WTC11 (cell line): ENCODE data around the gene FTCDNL1.

Experiments used
- CREM ChIP-seq: sonication (generic); formaldehyde crosslinking; IDR thresholded peaks from 2 replicates; pipeline ENCODE4 v1.8.1; 2022; ENCODE audit warnings: mild to moderate bottlenecking, missing genetic modification reagents, moderate library complexity
- JUN ChIP-seq: sonication (generic); formaldehyde crosslinking; IDR thresholded peaks from 2 replicates; pipeline ENCODE4 v1.8.0; 2023; ENCODE audit warnings: mild to moderate bottlenecking, missing genetic modification reagents
- NR2C2 ChIP-seq: sonication (generic); formaldehyde crosslinking; IDR thresholded peaks from 2 replicates; pipeline ENCODE4 v1.8.0; 2022; ENCODE audit warnings: mild to moderate bottlenecking, missing genetic modification reagents
- RELA ChIP-seq: sonication (generic); formaldehyde crosslinking; IDR thresholded peaks from 2 replicates; pipeline ENCODE4 v1.8.1; 2022; ENCODE audit warnings: missing genetic modification reagents, mild to moderate bottlenecking, borderline replicate concordance
- TF ChIP-seq, protein P1 (sequence below): fragments of 200-600 bp; IDR thresholded peaks from 2 replicates; pipeline ENCODE4 v1.8.0; 2022; ENCODE audit warnings: antibody characterized with exemption
- TF ChIP-seq, protein P2 (sequence below): sonication (generic); formaldehyde crosslinking; IDR thresholded peaks from 2 replicates; pipeline ENCODE4 v1.8.1; 2022; ENCODE audit warnings: low read depth, missing genetic modification reagents, borderline replicate concordance
- TF ChIP-seq, protein P3 (sequence below): sonication (generic); formaldehyde crosslinking; IDR thresholded peaks from 2 replicates; pipeline ENCODE4 v1.8.1; 2023; ENCODE audit warnings: mild to moderate bottlenecking, missing genetic modification reagents, borderline replicate concordance
- TF ChIP-seq, protein P4 (sequence below): fragments of 250-450 bp; sonication (Bioruptor Pico); conservative IDR thresholded peaks from 2 replicates; pipeline ENCODE4 v1.9.0; 2021; ENCODE audit warnings: mild to moderate bottlenecking
- TF ChIP-seq, protein P5 (sequence below): sonication (generic); formaldehyde crosslinking; IDR thresholded peaks from 2 replicates; pipeline ENCODE4 v1.8.1; 2022; ENCODE audit warnings: mild to moderate bottlenecking, moderate library complexity, missing genetic modification reagents
- TF ChIP-seq, protein P6 (sequence below): sonication (generic); formaldehyde crosslinking; IDR thresholded peaks from 2 replicates; pipeline ENCODE4 v1.8.0; 2023; ENCODE audit warnings: missing genetic modification reagents

DNA sequence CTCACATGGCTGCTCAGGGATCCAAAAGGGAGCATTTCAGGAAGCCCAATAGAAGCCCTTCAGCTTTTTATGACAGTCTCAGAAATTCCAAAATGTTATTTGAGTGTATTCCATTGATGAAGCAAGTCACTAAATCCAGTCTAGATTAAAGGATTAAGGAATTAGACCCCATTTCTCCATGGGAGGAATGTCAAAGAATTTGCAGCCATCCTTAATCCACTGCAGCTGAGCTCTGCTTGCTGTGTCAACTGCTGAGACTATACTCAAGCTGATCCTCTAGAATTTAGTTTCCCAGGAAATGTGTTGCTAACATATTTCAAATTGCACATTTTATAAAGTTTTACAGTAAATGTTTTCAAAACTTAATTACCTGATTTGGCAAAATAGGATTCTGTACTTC lies 31.7 kb upstream of the FTCDNL1 start:
- TF ChIP-seq JUN (no peak), NR2C2 (CRISPR knock-in tag) (no peak), RELA (CRISPR knock-in tag) (no peak), CREM (no peak)
- TF ChIP-seq, protein P1, sequence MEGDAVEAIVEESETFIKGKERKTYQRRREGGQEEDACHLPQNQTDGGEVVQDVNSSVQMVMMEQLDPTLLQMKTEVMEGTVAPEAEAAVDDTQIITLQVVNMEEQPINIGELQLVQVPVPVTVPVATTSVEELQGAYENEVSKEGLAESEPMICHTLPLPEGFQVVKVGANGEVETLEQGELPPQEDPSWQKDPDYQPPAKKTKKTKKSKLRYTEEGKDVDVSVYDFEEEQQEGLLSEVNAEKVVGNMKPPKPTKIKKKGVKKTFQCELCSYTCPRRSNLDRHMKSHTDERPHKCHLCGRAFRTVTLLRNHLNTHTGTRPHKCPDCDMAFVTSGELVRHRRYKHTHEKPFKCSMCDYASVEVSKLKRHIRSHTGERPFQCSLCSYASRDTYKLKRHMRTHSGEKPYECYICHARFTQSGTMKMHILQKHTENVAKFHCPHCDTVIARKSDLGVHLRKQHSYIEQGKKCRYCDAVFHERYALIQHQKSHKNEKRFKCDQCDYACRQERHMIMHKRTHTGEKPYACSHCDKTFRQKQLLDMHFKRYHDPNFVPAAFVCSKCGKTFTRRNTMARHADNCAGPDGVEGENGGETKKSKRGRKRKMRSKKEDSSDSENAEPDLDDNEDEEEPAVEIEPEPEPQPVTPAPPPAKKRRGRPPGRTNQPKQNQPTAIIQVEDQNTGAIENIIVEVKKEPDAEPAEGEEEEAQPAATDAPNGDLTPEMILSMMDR, result no peak
- TF ChIP-seq, protein P2, sequence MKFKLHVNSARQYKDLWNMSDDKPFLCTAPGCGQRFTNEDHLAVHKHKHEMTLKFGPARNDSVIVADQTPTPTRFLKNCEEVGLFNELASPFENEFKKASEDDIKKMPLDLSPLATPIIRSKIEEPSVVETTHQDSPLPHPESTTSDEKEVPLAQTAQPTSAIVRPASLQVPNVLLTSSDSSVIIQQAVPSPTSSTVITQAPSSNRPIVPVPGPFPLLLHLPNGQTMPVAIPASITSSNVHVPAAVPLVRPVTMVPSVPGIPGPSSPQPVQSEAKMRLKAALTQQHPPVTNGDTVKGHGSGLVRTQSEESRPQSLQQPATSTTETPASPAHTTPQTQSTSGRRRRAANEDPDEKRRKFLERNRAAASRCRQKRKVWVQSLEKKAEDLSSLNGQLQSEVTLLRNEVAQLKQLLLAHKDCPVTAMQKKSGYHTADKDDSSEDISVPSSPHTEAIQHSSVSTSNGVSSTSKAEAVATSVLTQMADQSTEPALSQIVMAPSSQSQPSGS, result no peak
- TF ChIP-seq, protein P3, sequence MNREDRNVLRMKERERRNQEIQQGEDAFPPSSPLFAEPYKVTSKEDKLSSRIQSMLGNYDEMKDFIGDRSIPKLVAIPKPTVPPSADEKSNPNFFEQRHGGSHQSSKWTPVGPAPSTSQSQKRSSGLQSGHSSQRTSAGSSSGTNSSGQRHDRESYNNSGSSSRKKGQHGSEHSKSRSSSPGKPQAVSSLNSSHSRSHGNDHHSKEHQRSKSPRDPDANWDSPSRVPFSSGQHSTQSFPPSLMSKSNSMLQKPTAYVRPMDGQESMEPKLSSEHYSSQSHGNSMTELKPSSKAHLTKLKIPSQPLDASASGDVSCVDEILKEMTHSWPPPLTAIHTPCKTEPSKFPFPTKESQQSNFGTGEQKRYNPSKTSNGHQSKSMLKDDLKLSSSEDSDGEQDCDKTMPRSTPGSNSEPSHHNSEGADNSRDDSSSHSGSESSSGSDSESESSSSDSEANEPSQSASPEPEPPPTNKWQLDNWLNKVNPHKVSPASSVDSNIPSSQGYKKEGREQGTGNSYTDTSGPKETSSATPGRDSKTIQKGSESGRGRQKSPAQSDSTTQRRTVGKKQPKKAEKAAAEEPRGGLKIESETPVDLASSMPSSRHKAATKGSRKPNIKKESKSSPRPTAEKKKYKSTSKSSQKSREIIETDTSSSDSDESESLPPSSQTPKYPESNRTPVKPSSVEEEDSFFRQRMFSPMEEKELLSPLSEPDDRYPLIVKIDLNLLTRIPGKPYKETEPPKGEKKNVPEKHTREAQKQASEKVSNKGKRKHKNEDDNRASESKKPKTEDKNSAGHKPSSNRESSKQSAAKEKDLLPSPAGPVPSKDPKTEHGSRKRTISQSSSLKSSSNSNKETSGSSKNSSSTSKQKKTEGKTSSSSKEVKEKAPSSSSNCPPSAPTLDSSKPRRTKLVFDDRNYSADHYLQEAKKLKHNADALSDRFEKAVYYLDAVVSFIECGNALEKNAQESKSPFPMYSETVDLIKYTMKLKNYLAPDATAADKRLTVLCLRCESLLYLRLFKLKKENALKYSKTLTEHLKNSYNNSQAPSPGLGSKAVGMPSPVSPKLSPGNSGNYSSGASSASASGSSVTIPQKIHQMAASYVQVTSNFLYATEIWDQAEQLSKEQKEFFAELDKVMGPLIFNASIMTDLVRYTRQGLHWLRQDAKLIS (CRISPR knock-in tag), result no peak
- TF ChIP-seq, protein P4, sequence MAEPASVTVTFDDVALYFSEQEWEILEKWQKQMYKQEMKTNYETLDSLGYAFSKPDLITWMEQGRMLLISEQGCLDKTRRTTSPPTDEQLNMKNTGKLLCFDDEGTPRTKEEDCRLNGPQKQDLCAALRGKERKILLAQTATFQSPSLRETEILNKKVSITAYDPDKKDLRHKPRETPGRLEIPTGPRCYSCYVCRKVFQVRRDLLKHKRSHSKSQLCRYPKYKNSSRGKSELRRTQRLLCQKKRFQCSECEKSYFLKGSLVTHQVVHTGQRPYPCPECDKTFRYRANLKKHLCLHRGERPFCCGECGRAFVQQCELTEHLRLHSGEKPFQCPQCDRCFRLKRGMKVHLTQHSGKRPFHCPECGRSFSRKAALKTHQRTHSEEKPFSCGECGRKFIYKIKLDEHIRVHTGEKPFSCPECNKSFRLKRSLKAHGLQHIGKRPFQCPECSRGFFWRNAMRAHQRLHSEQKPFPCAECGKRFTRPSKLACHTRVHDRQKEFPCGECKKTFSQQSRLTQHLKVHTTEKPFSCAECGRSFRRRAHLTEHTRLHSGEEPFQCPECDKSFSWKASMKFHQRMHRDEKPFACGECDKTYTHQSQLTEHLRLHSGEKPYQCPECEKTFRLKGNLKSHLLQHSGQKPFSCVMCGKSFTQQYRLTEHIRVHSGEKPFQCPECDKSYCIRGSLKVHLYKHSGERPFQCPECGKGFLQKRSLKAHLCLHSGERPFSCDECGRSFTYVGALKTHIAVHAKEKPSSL (CRISPR knock-in tag), result no peak
- TF ChIP-seq, protein P5, sequence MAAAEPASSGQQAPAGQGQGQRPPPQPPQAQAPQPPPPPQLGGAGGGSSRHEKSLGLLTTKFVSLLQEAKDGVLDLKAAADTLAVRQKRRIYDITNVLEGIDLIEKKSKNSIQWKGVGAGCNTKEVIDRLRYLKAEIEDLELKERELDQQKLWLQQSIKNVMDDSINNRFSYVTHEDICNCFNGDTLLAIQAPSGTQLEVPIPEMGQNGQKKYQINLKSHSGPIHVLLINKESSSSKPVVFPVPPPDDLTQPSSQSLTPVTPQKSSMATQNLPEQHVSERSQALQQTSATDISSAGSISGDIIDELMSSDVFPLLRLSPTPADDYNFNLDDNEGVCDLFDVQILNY, result no peak
- TF ChIP-seq, protein P6, sequence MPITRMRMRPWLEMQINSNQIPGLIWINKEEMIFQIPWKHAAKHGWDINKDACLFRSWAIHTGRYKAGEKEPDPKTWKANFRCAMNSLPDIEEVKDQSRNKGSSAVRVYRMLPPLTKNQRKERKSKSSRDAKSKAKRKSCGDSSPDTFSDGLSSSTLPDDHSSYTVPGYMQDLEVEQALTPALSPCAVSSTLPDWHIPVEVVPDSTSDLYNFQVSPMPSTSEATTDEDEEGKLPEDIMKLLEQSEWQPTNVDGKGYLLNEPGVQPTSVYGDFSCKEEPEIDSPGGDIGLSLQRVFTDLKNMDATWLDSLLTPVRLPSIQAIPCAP (CRISPR knock-in tag), result no peak
